GM19043 (cell line): ENCODE measurements around the gene PPL.
"Not testable (repeated sequence)": the region's sequence is repeated elsewhere in the genome, so short reads cannot be mapped to it uniquely, and the experiment has no call there.

Experiments used
- ATAC-seq: cut with Tn5 transposase; IDR thresholded peaks from one replicate; pipeline ENCODE4 v1.9.1; 2021; ENCODE audit warnings: low read depth; ENCODE audit not compliant: unreplicated experiment

The PPL gene

DNA sequence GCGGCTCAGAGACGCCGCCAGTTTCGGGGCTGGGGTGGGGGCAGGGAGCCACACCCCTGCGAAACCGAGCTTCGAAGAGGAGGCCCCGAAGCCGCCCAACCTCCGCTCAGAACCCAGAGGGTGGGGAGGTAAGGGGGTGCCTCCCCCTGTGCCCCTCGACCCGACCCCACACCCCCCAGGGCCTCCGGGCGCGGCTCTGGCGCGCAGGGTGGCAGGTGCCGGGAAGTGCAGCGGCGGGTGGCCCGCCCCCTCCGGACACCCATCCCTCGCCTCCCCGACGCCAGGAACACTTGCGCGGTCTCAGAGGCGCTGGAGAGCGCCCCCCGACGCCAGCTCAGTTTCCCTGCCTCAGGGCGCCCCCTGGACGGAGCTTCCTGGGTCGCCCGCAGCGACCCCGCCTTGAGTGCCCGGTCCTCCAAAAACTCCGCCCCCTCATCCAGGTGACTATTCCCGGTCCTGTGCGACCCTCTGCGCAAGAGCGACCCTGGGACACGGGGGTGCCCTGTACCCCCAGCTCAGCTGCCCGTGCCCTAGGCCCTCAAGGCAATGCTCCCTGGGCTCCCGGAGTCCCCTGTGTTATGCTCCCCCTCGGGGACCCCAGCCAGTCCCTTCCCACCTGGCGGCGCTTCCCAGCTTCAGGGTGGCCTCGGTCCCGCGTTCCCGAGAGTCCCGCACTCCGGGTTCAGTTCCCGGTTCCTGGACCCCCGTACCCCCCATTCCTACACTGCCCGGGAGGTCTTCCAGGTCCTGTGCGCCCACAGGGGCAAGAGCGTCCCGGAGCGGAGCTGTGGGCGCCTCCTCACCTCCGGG, 562 bp downstream of the PPL start:
- ATAC-seq = no peak

DNA sequence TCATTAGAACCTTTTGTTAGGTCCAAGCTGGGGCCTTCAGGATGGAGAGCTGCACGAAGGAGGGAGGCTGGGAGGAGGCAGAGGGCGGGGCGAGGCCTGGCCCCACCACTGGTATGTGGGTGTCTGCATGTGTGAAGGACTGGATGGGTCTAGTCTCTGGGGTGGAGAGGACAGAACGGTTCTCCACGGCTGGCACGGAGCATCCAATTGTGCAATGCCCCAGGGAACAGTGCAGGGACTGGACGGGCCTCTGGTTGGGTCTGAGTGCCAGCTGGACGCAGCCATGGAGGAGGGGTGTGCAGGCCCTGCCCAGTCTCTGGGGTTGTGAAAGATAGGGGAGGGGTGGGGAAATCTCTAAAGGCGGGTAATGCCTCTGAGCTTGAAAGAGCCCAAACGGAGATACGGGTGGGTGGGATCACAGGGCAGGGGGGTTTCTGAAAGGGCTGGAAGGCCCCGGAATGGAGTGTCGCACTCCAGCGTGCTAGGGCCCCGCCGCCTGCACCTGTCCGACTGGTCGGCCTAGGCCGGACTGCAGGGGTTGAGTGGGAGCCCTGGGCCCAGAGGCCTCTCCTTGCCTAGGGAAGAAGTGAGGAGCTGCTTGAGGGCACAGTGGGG, 1.6 kb downstream of the PPL start:
- ATAC-seq = no peak

DNA sequence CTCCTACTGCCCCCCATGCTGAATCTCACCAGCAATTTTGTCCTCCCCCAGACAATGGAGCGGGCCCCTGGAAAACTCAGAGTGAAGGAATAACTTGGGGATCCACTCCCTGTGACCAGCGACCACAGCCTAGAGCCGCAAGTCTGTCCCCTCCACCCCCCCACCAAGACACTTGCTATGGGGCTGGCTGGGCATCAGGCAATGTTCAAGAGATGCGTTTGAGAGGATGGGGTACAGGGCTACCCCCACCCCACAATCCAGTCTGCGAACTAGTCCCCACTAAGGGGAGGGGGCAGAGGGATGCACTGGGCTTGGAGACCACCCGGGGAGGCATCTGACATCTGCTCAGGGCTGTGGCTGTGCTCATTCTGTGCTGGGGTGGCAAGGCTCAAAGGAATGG, 2.4 kb downstream of the PPL start:
- ATAC-seq = no peak

DNA sequence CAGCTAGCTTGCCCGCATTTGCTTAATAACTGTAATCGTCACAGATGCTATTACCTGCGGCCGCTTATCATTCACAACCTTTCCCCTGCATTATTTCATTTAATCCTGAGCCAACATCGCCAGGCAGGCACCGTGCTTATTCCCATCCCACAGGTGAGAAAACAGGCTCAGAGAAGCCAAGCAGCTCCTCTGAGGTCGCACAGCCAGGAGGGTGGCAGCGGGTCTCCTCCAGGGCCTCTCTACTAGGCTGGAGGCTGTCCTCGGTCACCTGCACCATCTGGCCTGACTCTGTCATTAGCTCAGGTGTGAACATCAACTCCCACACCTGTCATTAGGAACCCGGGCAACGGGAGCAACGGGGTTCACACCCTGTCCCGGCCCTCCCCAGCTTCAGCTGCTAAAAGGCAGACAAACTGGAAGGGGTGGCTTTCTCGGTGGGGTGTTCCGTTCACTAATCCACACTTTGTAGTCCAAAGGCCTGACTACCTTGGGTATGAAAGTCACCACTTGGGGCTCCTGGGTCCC, 3.0 kb downstream of the PPL start:
- ATAC-seq = no peak

DNA sequence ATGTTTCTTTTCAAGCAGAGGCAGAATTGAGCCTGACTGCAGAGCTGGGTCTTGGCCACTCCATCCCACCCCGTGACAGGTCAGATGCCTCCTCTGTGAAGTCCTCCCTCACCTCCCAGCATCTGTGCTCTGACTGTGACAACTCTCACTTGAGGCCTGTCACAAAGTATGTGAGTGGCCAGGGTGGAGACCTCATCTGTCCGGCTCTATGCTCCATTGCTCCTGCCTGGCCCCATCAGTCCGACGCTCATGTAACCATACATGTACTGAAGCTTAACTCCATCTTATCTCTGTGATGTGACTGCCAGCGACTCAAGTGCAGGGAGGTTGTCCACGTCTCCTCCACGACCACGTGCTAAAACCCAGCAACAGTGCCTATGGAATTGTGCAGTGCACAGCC, 3.5 kb downstream of the PPL start:
- ATAC-seq = no peak

DNA sequence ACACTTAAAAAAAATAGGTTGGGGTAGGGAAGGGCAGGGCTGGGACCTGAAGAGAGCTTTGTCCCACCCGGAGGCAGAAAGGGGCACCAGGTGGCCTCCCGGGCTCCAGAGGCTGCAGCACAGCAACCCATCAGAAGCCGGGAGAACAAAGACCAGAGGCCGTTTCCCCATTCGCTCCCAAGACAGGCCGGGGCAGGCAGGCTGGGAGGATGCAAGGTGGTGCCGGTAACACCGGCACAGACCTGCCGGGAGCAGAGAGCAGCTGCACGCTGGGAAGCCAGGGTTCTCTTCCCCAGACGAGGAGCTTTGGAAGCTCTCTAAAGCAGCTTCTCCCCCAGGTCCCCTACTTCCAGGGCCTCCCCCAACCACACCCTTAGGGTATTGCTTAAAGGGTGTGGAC, 5.6 kb downstream of the PPL start:
- no peak for ATAC-seq

DNA sequence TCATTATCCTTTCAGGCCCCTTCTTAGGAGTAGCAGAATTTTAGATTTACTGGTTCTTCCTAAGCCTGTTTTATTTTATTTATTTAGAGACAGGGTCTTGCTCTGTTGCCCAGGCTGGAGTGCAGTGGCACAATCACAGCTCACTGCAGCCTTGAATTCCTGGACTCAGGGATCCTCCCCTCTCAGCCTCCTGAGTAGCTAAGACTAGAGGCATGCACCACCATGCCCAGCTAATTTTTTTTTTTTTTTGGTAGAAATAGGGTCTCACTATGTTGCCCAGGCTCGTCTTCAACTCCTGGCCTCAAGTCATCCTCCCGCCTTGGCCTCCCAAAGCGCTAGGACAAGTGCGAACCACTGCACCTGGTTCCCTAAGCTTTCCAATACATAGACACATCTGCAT, 7.3 kb downstream of the PPL start:
- ATAC-seq = not testable (repeated sequence)

DNA sequence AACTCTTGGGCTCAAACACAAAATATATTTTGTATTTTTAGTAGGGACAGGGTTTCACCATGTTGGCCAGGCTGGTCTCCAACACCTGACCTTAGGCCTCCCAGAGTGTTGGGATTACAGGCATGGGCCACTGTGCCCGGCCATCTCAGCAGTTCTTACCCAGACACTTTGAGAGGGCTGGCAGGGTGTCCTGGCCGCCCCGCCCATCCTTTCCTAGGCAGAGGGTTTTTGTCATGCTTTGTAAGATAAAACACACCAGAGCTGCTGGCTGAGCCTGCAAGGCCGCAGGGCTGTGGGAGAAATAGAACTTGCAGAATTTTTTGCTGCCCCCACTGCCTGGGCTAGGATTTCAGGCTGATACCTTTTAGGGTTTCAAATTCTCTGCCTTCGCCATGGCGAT, 8.7 kb downstream of the PPL start:
- ATAC-seq = no peak

DNA sequence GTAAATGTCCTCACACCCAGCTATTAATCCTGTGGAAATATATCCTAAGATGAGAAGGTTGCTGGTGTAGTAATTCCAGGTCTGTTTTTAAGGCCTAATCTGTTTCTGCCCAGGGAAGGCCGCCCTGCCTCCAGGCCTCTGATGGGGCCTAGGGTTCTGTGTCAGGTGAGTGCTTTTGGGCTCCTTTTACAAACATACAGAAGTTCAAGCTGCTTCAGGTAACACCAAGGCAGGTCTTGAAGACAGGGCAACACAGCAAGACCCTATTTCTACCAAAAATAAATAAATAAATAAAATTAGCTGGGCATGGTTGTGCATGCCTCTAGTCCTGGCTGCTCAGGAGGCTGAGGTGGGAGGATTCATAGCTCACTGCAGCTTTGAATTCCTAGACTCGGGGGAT, 9.3 kb downstream of the PPL start:
- ATAC-seq = no peak

DNA sequence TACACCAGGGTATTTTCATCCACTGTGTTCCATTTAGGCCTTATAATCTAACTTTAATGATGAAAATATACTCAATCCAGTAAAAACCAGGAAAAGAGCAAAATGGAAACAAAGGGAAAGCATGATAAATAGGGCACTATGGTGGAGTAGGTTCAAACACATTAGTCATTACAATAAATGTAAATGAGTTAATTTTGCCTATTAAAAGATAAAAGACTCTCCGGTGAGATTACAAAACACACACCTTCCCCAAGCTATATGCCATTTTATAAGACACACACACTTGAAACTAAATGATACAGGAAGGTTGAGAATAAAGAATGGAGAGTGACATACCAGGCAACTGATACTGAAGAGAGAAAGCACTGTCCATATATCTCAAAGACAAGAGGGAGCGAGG, 10.0 kb downstream of the PPL start:
- no peak for ATAC-seq

DNA sequence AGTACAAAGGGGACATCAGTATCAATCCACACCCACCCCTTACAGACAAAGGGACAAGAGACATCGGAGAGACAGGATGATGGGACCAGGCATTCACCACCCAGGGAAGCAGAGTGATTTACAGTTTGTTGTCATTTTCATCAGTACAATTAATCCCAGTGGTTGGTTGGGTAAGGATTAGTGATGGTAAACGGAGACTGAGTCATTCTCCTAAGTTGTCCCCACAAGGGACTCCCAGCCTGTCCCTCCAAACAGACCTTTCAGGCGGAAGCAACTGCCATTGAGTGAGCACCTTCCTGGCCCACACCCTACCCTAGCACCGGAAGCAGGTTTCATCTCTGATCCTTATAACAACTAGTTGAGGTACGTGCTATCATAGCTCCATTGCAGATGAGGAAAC, 11.2 kb downstream of the PPL start:
- ATAC-seq = no peak

DNA sequence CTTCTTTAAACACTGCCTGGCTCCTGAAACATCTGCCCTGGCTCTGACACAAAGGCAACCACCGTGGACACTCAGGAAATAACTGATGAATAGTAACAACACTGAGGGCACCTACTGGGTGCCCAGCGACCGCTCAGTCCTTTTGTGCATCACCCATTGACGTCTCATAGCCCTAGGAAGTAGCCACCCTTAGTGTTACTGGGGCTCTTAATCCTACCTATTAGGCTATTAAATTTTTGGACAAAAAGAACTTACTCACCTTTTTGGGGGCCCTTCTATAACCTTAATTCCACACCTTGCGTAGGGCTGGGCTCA, 11.7 kb downstream of the PPL start:
- ATAC-seq = no peak

DNA sequence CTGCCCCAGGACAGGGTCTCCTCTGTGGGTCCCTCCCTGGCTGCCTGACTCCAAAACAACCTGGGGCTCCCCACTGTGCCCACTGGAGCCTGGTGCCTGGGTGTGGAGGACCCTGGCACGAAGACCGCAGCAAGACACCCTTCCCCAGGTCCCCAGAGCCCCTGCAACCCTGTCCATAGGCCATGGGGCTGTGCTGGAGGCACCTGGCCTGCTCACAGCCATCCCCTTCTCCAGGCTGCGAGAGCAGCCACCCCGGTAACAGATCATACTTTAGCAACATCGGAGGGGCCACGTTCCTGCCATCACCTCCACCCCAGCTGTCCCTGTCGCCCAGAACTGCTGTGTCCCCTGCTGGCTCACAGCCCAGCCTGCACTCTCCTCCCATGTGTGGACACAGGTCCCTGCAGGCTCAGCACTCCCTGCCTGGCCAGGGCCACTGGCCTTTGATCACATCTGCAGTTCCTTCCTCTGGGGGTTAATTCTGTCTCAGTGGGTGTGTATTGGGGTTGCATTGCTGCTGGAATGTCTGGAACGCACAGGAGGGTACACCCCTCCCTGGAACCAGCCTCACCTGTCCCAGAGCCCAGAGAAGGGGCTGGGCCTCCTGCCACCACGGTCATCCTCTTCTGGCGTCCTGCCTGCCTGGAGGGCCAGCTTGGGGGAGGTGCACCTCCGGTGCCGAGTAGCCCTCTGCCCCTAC, 12.2 kb downstream of the PPL start:
- ATAC-seq = no peak

DNA sequence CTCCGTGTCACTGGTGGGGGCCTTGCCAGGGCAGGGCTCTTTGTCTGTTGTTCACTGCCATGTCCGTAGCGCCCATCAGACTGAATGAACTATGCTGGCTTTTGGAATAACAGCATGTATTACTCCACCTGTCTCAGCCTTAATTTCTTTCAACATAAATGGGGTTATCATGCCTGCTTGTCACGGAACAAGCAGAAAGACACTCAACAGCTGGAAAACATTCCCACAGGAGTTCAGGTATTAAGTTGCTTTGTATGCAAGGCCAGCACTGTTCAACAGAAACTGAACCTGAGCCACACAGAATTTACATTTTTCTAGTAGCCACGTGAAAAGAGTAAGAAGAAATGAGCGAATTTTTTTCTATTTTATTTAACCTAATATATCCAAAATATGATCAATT, 13.1 kb downstream of the PPL start:
- ATAC-seq = no peak

DNA sequence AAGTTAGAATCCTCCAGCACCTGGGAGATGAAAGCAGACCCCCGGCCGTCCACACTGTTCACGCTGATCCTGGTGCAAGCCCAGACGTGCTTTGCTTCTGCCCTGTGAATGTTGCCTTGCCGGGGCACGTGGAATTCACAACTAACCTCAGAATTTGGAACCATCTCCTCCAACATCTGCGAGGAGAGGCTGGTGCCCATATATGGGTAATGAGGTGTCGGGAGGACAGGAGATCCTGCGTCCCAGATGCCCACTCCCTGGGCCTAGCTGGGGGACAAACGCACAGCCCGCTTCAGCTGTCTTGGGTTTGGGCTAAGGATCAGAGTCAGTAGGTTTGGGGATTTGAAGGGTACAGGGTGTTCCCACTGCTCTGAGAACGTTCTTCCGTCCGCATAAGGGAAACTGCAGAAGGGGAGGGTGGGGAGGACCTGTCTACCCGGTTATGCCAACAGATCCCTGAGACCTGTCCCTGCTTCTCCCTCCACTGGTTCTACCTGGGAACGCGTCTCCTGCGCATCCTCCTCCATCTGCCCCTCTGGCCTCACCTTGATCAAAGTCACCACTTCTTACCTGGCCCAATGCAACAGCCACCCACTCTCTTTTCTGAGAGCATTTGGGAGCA, 14.1 kb downstream of the PPL start:
- ATAC-seq = no peak

DNA sequence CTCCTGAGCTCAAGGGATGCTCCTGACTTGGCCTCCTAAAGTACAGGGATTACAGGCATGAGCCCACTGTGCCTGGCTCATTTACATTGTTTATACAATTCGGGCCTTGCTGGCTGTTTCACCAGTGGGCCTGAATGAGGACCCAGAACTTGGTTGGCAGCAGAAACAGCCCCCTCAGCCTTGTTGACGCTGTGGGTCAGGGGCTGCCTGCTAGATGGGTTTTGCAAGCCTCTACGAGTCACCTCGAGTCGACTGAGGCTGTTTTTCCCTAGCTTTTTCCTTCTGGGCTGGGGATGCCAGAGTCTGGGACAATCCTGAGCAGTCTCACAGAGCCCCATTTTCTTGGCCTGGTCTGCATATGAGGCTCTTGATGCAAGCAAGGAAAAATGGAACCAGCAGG, 16.1 kb downstream of the PPL start:
- ATAC-seq = no peak

DNA sequence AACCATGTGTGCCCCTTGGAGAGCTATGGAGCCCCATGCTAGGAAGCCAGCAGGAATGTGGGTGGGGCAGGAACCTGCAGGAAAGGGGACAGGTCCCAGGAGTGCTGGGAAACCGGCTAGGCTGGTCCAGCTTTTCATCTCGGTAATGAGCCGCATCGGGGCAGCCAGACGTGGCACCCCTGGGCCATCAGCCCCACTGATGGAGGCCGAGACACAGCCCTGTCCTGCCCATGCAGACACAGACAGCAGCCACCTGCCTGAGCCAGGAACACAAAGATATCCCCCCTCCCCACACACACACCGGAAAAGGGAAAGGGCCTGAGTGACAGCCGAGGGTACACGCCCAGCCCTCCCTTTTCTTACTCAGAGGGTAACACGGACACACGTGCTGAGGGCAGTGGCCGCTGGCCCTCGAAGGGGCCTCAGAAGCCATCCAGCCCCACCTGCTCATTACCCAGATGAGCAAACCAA, 18.1 kb downstream of the PPL start:
- no peak for ATAC-seq

DNA sequence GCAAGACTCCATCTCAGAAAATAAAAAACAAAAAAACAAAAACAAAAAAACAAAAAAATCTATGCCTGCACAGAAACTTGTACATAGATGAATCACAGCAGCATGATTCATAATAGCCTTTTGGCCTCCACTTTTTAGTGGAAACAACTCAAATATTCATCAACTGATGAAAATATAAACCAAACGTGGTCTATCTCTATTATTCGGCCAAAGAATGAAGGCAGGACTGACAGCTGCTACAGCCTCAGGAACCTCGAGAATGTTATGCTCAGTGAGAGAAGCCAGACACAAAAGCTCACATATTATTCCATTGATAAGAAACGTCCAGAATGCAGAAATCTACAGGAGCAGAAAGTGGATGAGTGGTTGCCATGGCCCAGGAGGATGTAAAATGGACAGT, 19.8 kb downstream of the PPL start:
- no peak for ATAC-seq

DNA sequence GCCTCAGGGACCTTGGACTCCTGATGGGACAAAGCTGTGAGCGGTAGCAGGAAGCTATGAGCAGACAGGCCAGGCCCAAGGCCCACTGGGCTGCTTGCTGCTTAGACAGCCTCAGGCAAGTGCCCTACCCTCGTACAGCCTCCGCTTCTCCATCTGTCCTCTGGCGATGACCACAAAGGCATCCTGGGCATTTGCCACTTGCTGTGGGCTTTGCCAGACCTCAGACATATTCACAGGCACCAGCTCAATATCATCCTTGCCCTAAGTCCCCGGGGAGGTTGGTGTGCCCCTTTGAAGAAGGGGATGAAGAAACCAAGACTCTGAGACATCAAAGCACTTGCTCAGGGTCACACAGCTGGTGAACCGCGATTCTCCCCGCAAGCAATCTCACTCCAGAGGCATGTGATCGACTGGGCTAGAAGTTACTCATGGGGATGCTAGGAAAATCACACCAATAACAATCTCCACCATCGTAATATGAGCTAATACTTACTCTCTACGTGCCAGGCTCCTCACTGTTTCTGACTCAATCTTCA, 21.7 kb downstream of the PPL start:
- no peak for ATAC-seq

DNA sequence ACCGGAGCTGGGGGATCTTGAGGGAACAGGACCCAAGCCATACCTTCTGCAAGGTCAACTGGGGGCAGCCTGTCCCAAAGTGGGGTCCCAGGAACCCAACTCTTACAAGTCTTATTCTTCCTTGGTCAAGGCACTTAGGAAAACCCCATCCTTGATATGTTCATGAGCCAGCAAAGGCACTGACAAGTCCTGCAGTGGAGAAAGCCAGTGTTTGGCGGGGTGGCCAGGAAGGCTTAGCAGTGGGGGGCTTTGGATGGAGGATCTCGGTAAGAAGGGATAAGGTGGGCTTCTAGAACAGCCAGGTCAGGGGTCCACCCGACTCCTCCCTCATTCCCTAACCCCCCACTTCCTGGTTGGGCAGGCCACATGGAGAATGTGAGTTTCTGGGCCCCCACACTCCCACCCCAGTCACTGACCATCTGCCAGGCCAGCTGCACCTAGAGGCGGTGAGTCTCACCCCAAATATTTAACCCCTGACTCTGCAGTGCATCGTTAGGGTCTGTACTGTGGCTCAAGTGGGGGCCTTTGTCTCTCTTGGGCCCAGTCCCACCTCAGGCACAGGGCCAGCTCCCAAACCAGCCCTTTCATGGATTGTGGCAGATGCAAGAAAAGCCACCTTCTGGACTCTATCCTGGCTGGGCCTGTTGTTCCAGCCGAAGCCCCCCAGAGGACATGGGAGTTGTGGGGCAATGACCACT, 22.3 kb downstream of the PPL start:
- no peak for ATAC-seq
